Stimulated activated CD8-positive, alpha-beta memory T cell treated with anti-CD3 and anti-CD28 coated beads, Interleukin-12 subunit alpha, Interleukin-12 subunit beta, amount 100 ng/mL, for 24 hours (primary cell): ENCODE results near the gene KRTAP10-10.
"Not testable (repeated sequence)": the region's sequence is repeated elsewhere in the genome, so short reads cannot be mapped to it uniquely, and the experiment has no call there.

Source experiments
- DNase-seq: peaks from one replicate; pipeline ENCODE4 v3.0.0-alpha.2; 2020; ENCODE audit errors: extremely low read depth

KRTAP10-10 gene

GRCh38 chr21:44681861-44682579 is 44.9 kb downstream of the KRTAP10-10 start, which contains the start of gene KRTAP12-1:
KRTAP12-1 (minus strand) TSS chr21:44682163; CDS start chr21:44682123, 40 bp downstream.
- DNase-seq, result no peak

DNA sequence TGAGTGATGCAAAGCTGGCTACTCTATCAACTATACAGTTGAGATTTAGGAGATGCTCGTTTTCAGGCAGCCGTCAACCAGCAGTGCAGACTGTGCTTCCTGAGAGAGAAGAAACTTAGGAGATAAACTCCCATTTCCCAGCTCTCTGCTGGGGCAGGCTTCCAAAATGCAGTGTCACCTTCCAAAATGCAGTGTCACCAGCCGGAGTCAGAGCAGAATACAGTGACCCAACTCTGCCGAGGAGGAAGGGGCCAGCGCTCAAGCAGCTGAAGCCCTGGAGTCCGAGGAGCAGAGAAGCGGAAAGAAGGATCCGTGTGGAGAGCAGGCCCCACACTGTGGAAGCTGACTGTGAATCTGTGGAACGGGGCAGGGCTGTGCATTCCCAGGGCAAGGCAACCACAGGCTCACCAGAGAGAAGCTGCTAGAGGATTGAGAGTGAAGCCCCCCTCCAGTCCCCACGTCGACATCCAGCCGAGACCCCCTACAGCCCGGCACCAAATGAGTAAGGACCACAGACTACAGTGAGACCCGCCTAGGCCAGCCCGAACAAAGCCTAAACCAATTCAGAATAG is 45.5 kb downstream of the KRTAP10-10 start:
- DNase-seq, result no peak

DNA sequence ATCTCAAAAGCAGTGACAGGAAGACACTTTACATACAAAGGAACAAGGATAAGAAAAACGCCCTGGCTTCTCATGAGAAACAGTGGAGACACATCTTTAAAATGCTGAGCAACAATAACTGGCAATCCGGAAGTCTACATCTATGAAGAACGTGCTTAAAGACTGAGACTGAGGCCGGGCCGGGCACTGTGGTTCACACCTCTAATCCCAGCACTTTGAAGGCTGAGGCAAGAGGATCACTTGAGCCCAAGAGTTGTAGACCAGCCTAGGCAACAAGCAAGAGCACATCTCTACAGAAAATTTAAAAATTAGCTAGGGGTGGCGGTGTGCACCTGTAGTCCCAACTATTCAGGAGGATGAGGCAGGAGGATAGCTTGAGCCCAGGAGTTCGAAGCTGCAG is 46.9 kb downstream of the KRTAP10-10 start:
- DNase-seq, result no peak

- no peak for DNase-seq
Observed at GRCh38 chr21:44684483-44684882, 47.3 kb downstream of the KRTAP10-10 start.

DNA sequence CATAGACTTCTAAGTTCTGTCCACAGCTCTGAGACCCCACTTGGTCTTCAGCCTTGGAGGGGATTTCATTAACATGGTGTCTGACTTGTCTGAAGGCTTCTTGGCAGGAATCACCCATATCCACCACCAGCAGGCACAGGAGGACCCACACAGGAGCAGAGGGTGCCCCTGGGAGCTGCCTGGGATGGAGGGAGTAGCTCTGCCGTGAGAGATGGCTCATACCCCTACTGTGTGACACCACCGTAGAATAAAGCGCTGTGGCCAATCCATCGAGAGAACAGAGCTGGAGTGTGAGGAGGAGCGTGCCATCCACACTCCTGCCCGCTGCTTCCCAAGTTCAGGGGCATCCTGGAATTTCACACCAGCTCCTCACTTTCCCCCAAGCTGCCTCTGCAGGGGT is 47.9 kb downstream of the KRTAP10-10 start:
- not testable (repeated sequence) for DNase-seq

DNA sequence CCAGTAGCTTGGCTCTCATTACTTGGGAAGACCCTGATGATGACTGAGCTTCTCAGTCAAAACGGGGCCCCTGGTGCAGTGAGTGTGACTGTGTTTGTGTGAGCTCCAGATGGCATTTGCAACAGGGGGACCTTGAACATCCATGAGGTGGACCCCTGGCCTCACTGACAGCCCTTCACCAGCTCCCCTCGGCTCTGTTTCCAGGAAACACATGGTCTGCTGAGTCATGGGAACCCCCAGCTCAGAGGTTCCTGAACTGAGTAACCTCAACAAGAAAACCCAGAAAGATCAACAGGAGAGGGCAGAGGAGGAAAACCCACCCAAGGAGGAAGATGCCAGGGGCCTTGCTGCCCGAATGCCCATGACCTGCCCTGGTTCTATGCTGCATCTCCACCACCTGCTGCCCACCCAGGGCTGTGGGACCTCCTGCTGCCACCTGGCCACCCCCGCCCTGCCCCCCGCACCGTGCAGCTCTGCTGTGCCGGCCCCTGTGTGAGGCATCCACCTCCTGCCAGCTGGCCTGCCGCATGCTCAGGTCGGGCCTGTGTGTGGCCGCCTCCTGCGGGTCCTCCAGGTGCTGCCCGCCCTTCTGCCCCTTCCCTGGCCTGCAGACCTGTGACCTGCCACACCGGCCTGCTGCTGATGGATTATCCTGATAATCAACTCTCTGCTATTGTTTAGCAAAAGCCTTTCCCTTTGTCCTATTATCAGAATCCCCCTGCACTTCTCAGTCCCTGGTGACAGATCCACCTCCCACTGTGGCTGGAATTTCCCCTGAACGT is 49.0 kb downstream of the KRTAP10-10 start:
- no peak for DNase-seq

GRCh38 chr21:44686843-44687561 is 49.8 kb downstream of the KRTAP10-10 start:
- no peak for DNase-seq

DNA sequence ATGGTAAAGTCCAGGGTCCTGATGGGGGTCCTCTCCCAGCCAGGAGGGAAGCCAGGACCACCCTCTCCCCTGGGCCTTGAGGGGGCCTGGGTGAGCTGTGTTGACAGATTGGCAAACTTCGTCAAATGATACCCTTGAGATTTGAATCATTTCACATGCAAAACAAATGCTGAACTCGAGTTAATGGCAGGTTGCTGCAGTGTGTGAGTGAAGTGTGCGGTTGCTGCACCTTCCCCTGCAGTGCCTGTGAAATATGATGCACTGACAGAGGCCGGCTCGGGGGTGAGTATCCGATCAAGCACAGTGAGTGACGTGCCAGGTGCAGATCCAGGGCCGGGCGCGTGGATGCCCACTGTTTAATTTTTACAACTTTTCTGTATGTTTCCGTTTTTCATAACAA is 50.5 kb downstream of the KRTAP10-10 start:
- DNase-seq, result no peak
